Ovary (tissue), 9 donors: ENCODE measurements around the gene TBCD. TPM values are rescaled to one million over a fixed set of nuclear protein-coding genes. Genes with fewer than 3 reads are reported as not detected.
"Not testable (repeated sequence)": the region's sequence is repeated elsewhere in the genome, so short reads cannot be mapped to it uniquely, and the experiment has no call there.

Experiments
- DNase-seq, 5 donors: peaks; one replicate each; pipeline ENCODE4 v3.0.0-alpha.2; 2019 to 2020
- H3K27ac ChIP-seq, 2 donors: fragments of 200-600 bp; one replicate each; pipeline versions ENCODE4 v1.5.1 to v1.8.0; 2019 to 2022
- H3K27me3 ChIP-seq: fragments of 200-600 bp; one replicate; pipeline ENCODE4 v1.8.0; 2022
- H3K36me3 ChIP-seq: fragments of 200-600 bp; sonication (generic); one replicate; pipeline ENCODE4 v1.5.1; 2019
- H3K4me1 ChIP-seq: one replicate; pipeline ENCODE4 v1.8.1; 2013; ENCODE audit warnings: mild to moderate bottlenecking, moderate library complexity; ENCODE audit not compliant: insufficient read depth
- H3K4me3 ChIP-seq: fragments of 200-600 bp; sonication (generic); one replicate; pipeline ENCODE4 v1.5.1; 2017
- H3K9me3 ChIP-seq, 2 donors: fragments of 200-600 bp in 1 of 2; sonication (generic) in 1 of 2; one replicate each; pipeline versions ENCODE4 v1.5.1 to v1.8.1; 2013 to 2019; ENCODE audit warnings: mild to moderate bottlenecking in 1 of 2, moderate library complexity in 1 of 2
- CTCF ChIP-seq, 3 donors: fragments of 450-650 bp in 2 of 3; fragments of 200-600 bp in 1 of 3; IDR thresholded peaks; one replicate each; pipeline versions ENCODE4 v1.5.1 to v1.8.0; 2016 to 2022; ENCODE audit warnings: antibody characterized with exemption in 3 of 3, mild to moderate bottlenecking in 1 of 3
- EP300 ChIP-seq: sonication (generic); formaldehyde crosslinking; IDR thresholded peaks from one replicate; pipeline ENCODE4 v1.6.1; 2017; ENCODE audit warnings: antibody characterized with exemption
- POLR2A ChIP-seq: fragments of 450-650 bp; IDR thresholded peaks from one replicate; pipeline ENCODE4 v1.6.1; 2017; ENCODE audit warnings: antibody characterized with exemption, mild to moderate bottlenecking, moderate library complexity
- WGBS, 3 donors: extraction: QIAGEN DNeasy Blood & Tissue Kit in 1 of 3; methylation state at CpG; one replicate each; pipeline versions ENCODE4 v1.1.5 to v1.1.7; 2013 to 2017; 5-methylcytosine and 5-hydroxymethylcytosine counted together
- intact Hi-C, 4 donors: fragments of 100-400 bp; cut with DNase I; formaldehyde crosslinking; loops; one replicate each; pipeline versions ENCODE4 v1.11.0 to v1.15.1; 2022 to 2023
- polyA plus RNA-seq, 2 donors: library from polyadenylated mRNA; stranded (reverse); fragments of 200-250 nt in 1 of 2; fragments of 350-450 nt in 1 of 2; fragmentation: Illumina TruSeq in 1 of 2; extraction: RNeasy Lipid Tissue Mini Kit (QIAGEN cat#74804) in 1 of 2; gene quantifications; one replicate each; pipeline ENCODE4 v1.2.3, GENCODE V29; 2013 to 2014
- total RNA-seq, 7 donors: library from RNA; depleted of rRNA in 2 of 7; stranded (reverse); fragments of >200 nt in 2 of 7; fragmentation: NEBNext Ultra II Directional in 3 of 7; extraction: Animal tissue kit (Norgen Biotek cat#: 25700) in 3 of 7; gene quantifications; one replicate each; pipeline versions ENCODE4 v1.1.0 to v1.2.4, GENCODE V29; 2016 to 2023
- donor health status: DM: no; HTN: no; CAD: no; lungs with moderate emphysema.
- donor health status: DM: no; HTN: no; CAD: no.
- donor health status: Bipolar disorder and iron deficiency.
- donor health status: DM: yes; HTN: yes; CAD: no.
- donor health status: DM: no; HTN: no; CAD: no.
- donor health status: DM: yes; HTN: yes; CAD: no.

TBCD gene
- total and polyA plus RNA-seq, 9 donors, result 29.2 to 88.3 (median 59.2) TPM

DNA sequence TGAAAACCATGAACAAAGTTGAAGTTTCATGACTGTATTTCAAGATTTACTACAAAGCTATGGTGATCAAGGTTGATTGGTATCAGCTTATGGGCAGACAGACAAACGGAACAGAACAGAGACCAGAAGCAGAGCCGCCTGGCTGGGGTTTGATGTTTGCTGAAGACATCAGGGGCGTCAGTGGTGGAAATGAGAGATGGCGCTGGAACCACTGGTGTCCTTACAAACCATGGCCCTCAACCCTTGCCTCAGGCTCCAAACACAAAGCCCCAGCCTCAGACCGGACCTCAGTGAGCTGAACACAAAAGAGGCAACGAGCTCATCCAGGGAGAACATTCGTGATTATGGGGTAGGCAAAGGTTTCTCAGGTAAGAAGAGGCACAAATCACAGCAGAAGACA lies 214.6 kb downstream of the TBCD start:
- intact Hi-C loops, result no loop called here
- no peak for TF ChIP-seq EP300
- no peak for TF ChIP-seq POLR2A
- no peak for TF ChIP-seq CTCF (IDR thresholded peaks at IDR 0.05)
- Histone ChIP-seq H3K4me1 (peaks cover 1% of the 10 kb centered on the region), H3K36me3 (no peaks in the 10 kb centered on the region), H3K9me3 (no peaks in the 10 kb centered on the region), H3K4me3 (no peak overlapping the region), H3K27ac (no peak overlapping the region), H3K27me3 (no peaks in the 10 kb centered on the region)
- peak in 1 of 5 donors; percentile 7 for DNase-seq
- 93 to 97% (median 95%) methylated on average over 7 of the region's 7 CpGs for WGBS, 3 donors

- H3K9me3 ChIP-seq, result no peaks in the 10 kb centered on the region
- no peaks in the 10 kb centered on the region for H3K36me3 ChIP-seq
- no peak overlapping the region for H3K27ac ChIP-seq
- TF ChIP-seq EP300 (no peak), POLR2A (no peak), CTCF (IDR thresholded peaks at IDR 0.05) (no peak)
- DNase-seq, result peak in 1 of 5 donors; percentile 1
- WGBS, 3 donors, result 82 to 88% (median 84%) methylated on average over 18 of the region's 18 CpGs
- H3K4me3 ChIP-seq, result no peak overlapping the region
- H3K27me3 ChIP-seq, result no peaks in the 10 kb centered on the region
- intact Hi-C loops, result no loop called here
- peaks cover 1% of the 10 kb centered on the region for H3K4me1 ChIP-seq
Observed at GRCh38 chr17:82967268-82968032, 215.6 kb downstream of the TBCD start.

- H3K9me3 ChIP-seq, H3K27me3 ChIP-seq, H3K27ac ChIP-seq, intact Hi-C loops, H3K4me1 ChIP-seq, H3K36me3 ChIP-seq, H3K4me3 ChIP-seq: not testable (repeated sequence)
- 51 to 62% (median 51%) methylated on average over 33 of the region's 33 CpGs for WGBS, 3 donors
- peak in 2 of 5 donors; percentile 6 to 23 for DNase-seq
Observed at GRCh38 chr17:82968033-82968841, 216.4 kb downstream of the TBCD start.

DNA sequence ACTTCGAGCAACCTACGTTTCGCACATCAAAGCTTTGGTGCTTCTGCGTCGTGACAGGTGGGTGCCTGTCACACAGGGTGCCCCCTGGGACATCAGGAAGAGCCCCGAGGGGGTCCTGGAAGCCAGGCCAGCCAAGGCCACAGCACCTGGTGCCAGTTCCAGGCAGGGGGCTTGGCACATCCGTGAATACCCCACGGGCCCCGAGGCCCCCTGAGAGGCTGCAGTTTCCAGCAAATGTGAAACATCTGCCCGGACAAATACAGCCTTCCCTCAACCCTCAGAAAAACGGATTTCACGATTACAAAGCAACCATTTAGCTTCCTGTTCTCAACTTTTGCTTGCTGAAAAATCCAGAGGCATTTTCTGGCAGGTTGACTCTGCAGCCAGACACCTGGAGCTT lies 218.2 kb downstream of the TBCD start:
- DNase-seq, result peak in 1 of 5 donors; percentile 6
- WGBS, 3 donors, result 75 to 82% (median 76%) methylated on average over 12 of the region's 12 CpGs
- no peaks in the 10 kb centered on the region for H3K4me1 ChIP-seq
- no peak overlapping the region for H3K4me3 ChIP-seq
- no peaks in the 10 kb centered on the region for H3K9me3 ChIP-seq
- H3K27ac ChIP-seq, result no peak overlapping the region
- no peak for TF ChIP-seq CTCF (IDR thresholded peaks at IDR 0.05)
- TF ChIP-seq POLR2A, result no peak
- H3K27me3 ChIP-seq, result no peaks in the 10 kb centered on the region
- H3K36me3 ChIP-seq, result no peaks in the 10 kb centered on the region
- intact Hi-C loops, result no loop called here
